DND-41 (cell line): ENCODE data around the gene CLK2.

Experiments
- ATAC-seq: fragments of 200-7000 bp; cut with Tn5 transposase; 3 replicates; pipeline ENCODE4 v1.9.1; 2021; ENCODE audit warnings: low read depth; ENCODE audit not compliant: insufficient read depth
- DNase-seq: peaks from one replicate; pipeline ENCODE4 v3.0.0-alpha.2; 2020
- H2AFZ ChIP-seq: 2 replicates; pipeline ENCODE4 v1.6.0; 2012; ENCODE audit warnings: low read depth, low read length
- H3K27ac ChIP-seq: 2 replicates; pipeline ENCODE4 v1.5.1; 2012; ENCODE audit warnings: low read length, inconsistent platforms
- H3K27me3 ChIP-seq: fragments of 200-600 bp; sonication (generic); 2 replicates; pipeline ENCODE4 v1.6.0; 2012; ENCODE audit warnings: low read length, mild to moderate bottlenecking, inconsistent platforms; ENCODE audit not compliant: insufficient read depth, poor library complexity
- H3K36me3 ChIP-seq: 2 replicates; pipeline ENCODE4 v1.5.1; 2012; ENCODE audit warnings: low read length, inconsistent platforms; ENCODE audit not compliant: insufficient read depth
- H3K4me1 ChIP-seq: 2 replicates; pipeline ENCODE4 v1.5.1; 2012; ENCODE audit warnings: mild to moderate bottlenecking, low read length; ENCODE audit not compliant: insufficient read depth
- H3K4me2 ChIP-seq: 2 replicates; pipeline ENCODE4 v1.6.0; 2012; ENCODE audit warnings: mild to moderate bottlenecking, moderate library complexity, low read length, inconsistent platforms; ENCODE audit not compliant: insufficient read depth
- H3K4me3 ChIP-seq, 2 experiments: fragments of 200-600 bp in 1 of 2; shearing (Covaris generic) in 1 of 2; 2 replicates each; pipeline ENCODE4 v1.5.1; 2012 to 2016; ENCODE audit warnings: inconsistent platforms in 2 of 2, low read length in 2 of 2, mild to moderate bottlenecking in 2 of 2, low read depth in 1 of 2, moderate library complexity in 1 of 2
- H3K79me2 ChIP-seq: 2 replicates; pipeline ENCODE4 v1.6.0; 2012; ENCODE audit warnings: low read length, inconsistent platforms; ENCODE audit not compliant: insufficient read depth
- H3K9ac ChIP-seq: 2 replicates; pipeline ENCODE4 v1.6.0; 2012; ENCODE audit warnings: low read depth, mild to moderate bottlenecking, inconsistent platforms, low read length, moderate library complexity
- H3K9me3 ChIP-seq: 2 replicates; pipeline ENCODE4 v1.5.1; 2012; ENCODE audit warnings: low read length, moderate library complexity, mild to moderate bottlenecking, inconsistent platforms; ENCODE audit not compliant: insufficient read depth, severe bottlenecking
- H4K20me1 ChIP-seq: 2 replicates; pipeline ENCODE4 v1.6.0; 2012; ENCODE audit warnings: low read length; ENCODE audit not compliant: insufficient read depth
- CTCF ChIP-seq: IDR thresholded peaks from 2 replicates; pipeline ENCODE4 v1.5.1; 2012; ENCODE audit warnings: borderline replicate concordance, low read length, moderate library complexity, mild to moderate bottlenecking; ENCODE audit not compliant: poor library complexity, severe bottlenecking; ENCODE audit errors: extremely low read depth
- EZH2 ChIP-seq: IDR thresholded peaks from 3 replicates; pipeline ENCODE4 v1.6.1; 2012; ENCODE audit warnings: borderline replicate concordance, low read depth, mild to moderate bottlenecking, moderate library complexity, low read length, inconsistent platforms; ENCODE audit not compliant: severe bottlenecking

The CLK2 gene

DNA sequence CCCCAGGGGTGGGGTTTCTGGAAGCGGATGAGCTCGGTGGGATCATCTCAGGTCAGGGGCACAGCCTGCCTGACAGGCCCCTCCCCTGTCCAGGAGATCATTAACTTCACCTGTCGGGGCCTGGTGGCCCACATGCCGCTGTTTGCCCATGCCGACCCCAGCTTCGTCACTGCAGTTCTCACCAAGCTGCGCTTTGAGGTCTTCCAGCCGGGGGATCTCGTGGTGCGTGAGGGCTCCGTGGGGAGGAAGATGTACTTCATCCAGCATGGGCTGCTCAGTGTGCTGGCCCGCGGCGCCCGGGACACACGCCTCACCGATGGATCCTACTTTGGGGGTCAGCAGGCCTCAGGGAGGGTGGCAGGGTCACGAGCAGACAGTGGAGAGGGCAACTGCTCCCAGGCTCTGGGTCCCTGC, 12.3 kb upstream of the CLK2 start:
- no peaks in the 10 kb centered on the region for H3K27me3 ChIP-seq
- ATAC-seq (no peak), DNase-seq (no peak)
- no peak overlapping the region for H2AFZ ChIP-seq
- H3K36me3 ChIP-seq: peaks cover 7% of the 10 kb centered on the region
- H3K4me1 ChIP-seq: no peaks in the 10 kb centered on the region
- H3K4me3 ChIP-seq: no peak overlapping the region
- no peaks in the 10 kb centered on the region for H3K9me3 ChIP-seq
- no peak overlapping the region for H3K27ac ChIP-seq
- no peaks in the 10 kb centered on the region for H3K79me2 ChIP-seq
- peaks cover 2% of the 10 kb centered on the region; the same call in 1 of the 2 replicates for H4K20me1 ChIP-seq
- no peak overlapping the region for H3K9ac ChIP-seq
- H3K4me2 ChIP-seq: no peak overlapping the region
- TF ChIP-seq CTCF: no peak
- TF ChIP-seq EZH2: no peak

GRCh38 chr1:155285063-155285462, 11.8 kb upstream of the CLK2 start:
- H3K27ac ChIP-seq: no peak overlapping the region
- DNase-seq: no peak
- H3K9ac ChIP-seq: no peak overlapping the region
- H4K20me1 ChIP-seq: peaks cover 2% of the 10 kb centered on the region; the same call in 1 of the 2 replicates
- no peak overlapping the region for H2AFZ ChIP-seq
- ATAC-seq: no peak
- no peaks in the 10 kb centered on the region for H3K27me3 ChIP-seq
- no peaks in the 10 kb centered on the region for H3K4me1 ChIP-seq
- H3K4me2 ChIP-seq: no peak overlapping the region
- H3K79me2 ChIP-seq: no peaks in the 10 kb centered on the region
- no peak overlapping the region for H3K4me3 ChIP-seq
- no peaks in the 10 kb centered on the region for H3K9me3 ChIP-seq
- TF ChIP-seq CTCF (no peak), EZH2 (no peak)
- peaks cover 7% of the 10 kb centered on the region for H3K36me3 ChIP-seq

- H3K4me3 ChIP-seq: no peak overlapping the region
- ATAC-seq: no peak
- H3K9me3 ChIP-seq: no peaks in the 10 kb centered on the region
- H3K27me3 ChIP-seq: no peaks in the 10 kb centered on the region
- no peak overlapping the region for H3K27ac ChIP-seq
- no peak overlapping the region for H3K9ac ChIP-seq
- TF ChIP-seq EZH2: no peak
- no peak for TF ChIP-seq CTCF
- 0 out of 2 replicates have a peak, but pooled peaks cover under 1% of the 10 kb centered on the region for H3K4me1 ChIP-seq
- H3K4me2 ChIP-seq: no peak overlapping the region
- H4K20me1 ChIP-seq: peaks cover 2% of the 10 kb centered on the region; the same call in 1 of the 2 replicates
- DNase-seq: no peak
- H3K79me2 ChIP-seq: no peaks in the 10 kb centered on the region
- H2AFZ ChIP-seq: no peak overlapping the region
- H3K36me3 ChIP-seq: peaks cover 7% of the 10 kb centered on the region
These were observed 11.2 kb upstream of the CLK2 start for GRCh38 chr1:155284476-155284875.
